SK-N-SH treated with all-trans-retinoic acid at 6 μM for 48 hours (cell line): Measurements from ENCODE around the gene TCTN1.
"Not testable (repeated sequence)": the region's sequence is repeated elsewhere in the genome, so short reads cannot be mapped to it uniquely, and the experiment has no call there.

Experiments used
- ATAC-seq: fragments of 200-7000 bp; cut with Tn5 transposase; 3 replicates; pipeline ENCODE4 v1.9.1; 2020; ENCODE audit warnings: mild to moderate bottlenecking, moderate library complexity
- ARNTL ChIP-seq: fragments of 450-650 bp; formaldehyde crosslinking; IDR thresholded peaks from 2 replicates; pipeline ENCODE4 v1.5.0; 2020; ENCODE audit warnings: low read depth, mild to moderate bottlenecking, moderate library complexity, borderline replicate concordance
- BACH2 ChIP-seq: fragments of 250-450 bp; sonication (Bioruptor Pico); IDR thresholded peaks from 2 replicates; pipeline ENCODE4 v1.9.0; 2021; ENCODE audit warnings: mild to moderate bottlenecking, borderline replicate concordance
- CSDC2 ChIP-seq: fragments of 250-450 bp; sonication (Bioruptor Pico); IDR thresholded peaks from 2 replicates; pipeline ENCODE4 v1.5.0; 2020; ENCODE audit warnings: mild to moderate bottlenecking, moderate library complexity
- GLIS3 ChIP-seq: fragments of 250-450 bp; sonication (Bioruptor Pico); IDR thresholded peaks from 2 replicates; pipeline ENCODE4 v1.5.0; 2020; ENCODE audit warnings: mild to moderate bottlenecking, moderate library complexity
- ISL1 ChIP-seq: fragments of 250-450 bp; sonication (Bioruptor Pico); IDR thresholded peaks from 2 replicates; pipeline ENCODE4 v2.1.2; 2022; ENCODE audit warnings: mild to moderate bottlenecking, moderate library complexity
- OSR1 ChIP-seq: fragments of 250-450 bp; sonication (Bioruptor Pico); IDR thresholded peaks from 2 replicates; pipeline ENCODE4 v1.8.0; 2022; ENCODE audit warnings: moderate library complexity, mild to moderate bottlenecking, inconsistent platforms
- PATZ1 ChIP-seq: fragments of 250-450 bp; sonication (Bioruptor Pico); IDR thresholded peaks from 2 replicates; pipeline ENCODE4 v1.8.0; 2020; ENCODE audit warnings: mild to moderate bottlenecking, moderate library complexity, borderline replicate concordance
- PPARA ChIP-seq: fragments of 250-450 bp; sonication (Bioruptor Pico); IDR thresholded peaks from 2 replicates; pipeline ENCODE4 v1.5.0; 2020; ENCODE audit warnings: mild to moderate bottlenecking, borderline replicate concordance
- RARB ChIP-seq: fragments of 250-450 bp; sonication (Bioruptor Pico); IDR thresholded peaks from 2 replicates; pipeline ENCODE4 v1.8.0; 2021; ENCODE audit warnings: mild to moderate bottlenecking, moderate library complexity
- SNAI2 ChIP-seq: fragments of 250-450 bp; sonication (Bioruptor Pico); IDR thresholded peaks from 2 replicates; pipeline ENCODE4 v1.5.0; 2020; ENCODE audit warnings: mild to moderate bottlenecking, moderate library complexity
- TCF4 ChIP-seq: fragments of 250-450 bp; sonication (Bioruptor Pico); IDR thresholded peaks from 2 replicates; pipeline ENCODE4 v1.8.0; 2021; ENCODE audit warnings: mild to moderate bottlenecking, moderate library complexity, borderline replicate concordance
- TOX ChIP-seq: fragments of 250-450 bp; sonication (Bioruptor Pico); IDR thresholded peaks from 2 replicates; pipeline ENCODE4 v1.8.0; 2021; ENCODE audit warnings: mild to moderate bottlenecking, moderate library complexity, borderline replicate concordance
- ZC3H10 ChIP-seq: fragments of 250-450 bp; sonication (Bioruptor Pico); IDR thresholded peaks from 2 replicates; pipeline ENCODE4 v1.5.1; 2021; ENCODE audit warnings: mild to moderate bottlenecking, moderate library complexity
- ZFP3 ChIP-seq: fragments of 250-450 bp; sonication (Bioruptor Pico); IDR thresholded peaks from 2 replicates; pipeline ENCODE4 v1.5.0; 2020; ENCODE audit warnings: mild to moderate bottlenecking, moderate library complexity
- ZFP30 ChIP-seq: fragments of 450-650 bp; formaldehyde crosslinking; IDR thresholded peaks from 2 replicates; pipeline ENCODE4 v1.5.0; 2022; ENCODE audit warnings: mild to moderate bottlenecking, moderate library complexity
- ZNF565 ChIP-seq: fragments of 450-650 bp; formaldehyde crosslinking; conservative IDR thresholded peaks from 2 replicates; pipeline ENCODE4 v1.5.0; 2020; ENCODE audit warnings: low read depth, mild to moderate bottlenecking, moderate library complexity
- ZNF70 ChIP-seq: fragments of 450-650 bp; formaldehyde crosslinking; IDR thresholded peaks from 2 replicates; pipeline ENCODE4 v1.5.0; 2020; ENCODE audit warnings: mild to moderate bottlenecking, moderate library complexity
- ZNF8 ChIP-seq: fragments of 450-650 bp; formaldehyde crosslinking; IDR thresholded peaks from 2 replicates; pipeline ENCODE4 v1.5.0; 2020; ENCODE audit warnings: mild to moderate bottlenecking, moderate library complexity
- TF ChIP-seq, protein P1 (sequence below): fragments of 250-450 bp; sonication (Bioruptor Pico); IDR thresholded peaks from 2 replicates; pipeline ENCODE4 v1.5.1; 2021; ENCODE audit warnings: mild to moderate bottlenecking, moderate library complexity
- TF ChIP-seq, protein P2 (sequence below): fragments of 250-450 bp; sonication (Bioruptor Pico); IDR thresholded peaks from 2 replicates; pipeline ENCODE4 v1.8.0; 2021; ENCODE audit warnings: low read depth, mild to moderate bottlenecking, moderate library complexity, borderline replicate concordance
- TF ChIP-seq, protein P3 (sequence below): fragments of 250-450 bp; sonication (Bioruptor Pico); IDR thresholded peaks from 2 replicates; pipeline ENCODE4 v1.5.1; 2020; ENCODE audit warnings: low read depth, mild to moderate bottlenecking, moderate library complexity
- TF ChIP-seq, protein P4 (sequence below): fragments of 250-450 bp; sonication (Bioruptor Pico); IDR thresholded peaks from 2 replicates; pipeline ENCODE4 v1.5.0; 2020; ENCODE audit warnings: mild to moderate bottlenecking, moderate library complexity

Gene TCTN1

GRCh38 chr12:110566993-110567392 is 46.9 kb upstream of the TCTN1 start (continued):
- TF ChIP-seq, protein P1, sequence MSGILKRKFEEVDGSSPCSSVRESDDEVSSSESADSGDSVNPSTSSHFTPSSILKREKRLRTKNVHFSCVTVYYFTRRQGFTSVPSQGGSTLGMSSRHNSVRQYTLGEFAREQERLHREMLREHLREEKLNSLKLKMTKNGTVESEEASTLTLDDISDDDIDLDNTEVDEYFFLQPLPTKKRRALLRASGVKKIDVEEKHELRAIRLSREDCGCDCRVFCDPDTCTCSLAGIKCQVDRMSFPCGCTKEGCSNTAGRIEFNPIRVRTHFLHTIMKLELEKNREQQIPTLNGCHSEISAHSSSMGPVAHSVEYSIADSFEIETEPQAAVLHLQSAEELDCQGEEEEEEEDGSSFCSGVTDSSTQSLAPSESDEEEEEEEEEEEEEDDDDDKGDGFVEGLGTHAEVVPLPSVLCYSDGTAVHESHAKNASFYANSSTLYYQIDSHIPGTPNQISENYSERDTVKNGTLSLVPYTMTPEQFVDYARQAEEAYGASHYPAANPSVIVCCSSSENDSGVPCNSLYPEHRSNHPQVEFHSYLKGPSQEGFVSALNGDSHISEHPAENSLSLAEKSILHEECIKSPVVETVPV, result no peak
- no peak for TF ChIP-seq TCF4
- no peak for TF ChIP-seq PATZ1 (CRISPR knock-in tag)

DNA sequence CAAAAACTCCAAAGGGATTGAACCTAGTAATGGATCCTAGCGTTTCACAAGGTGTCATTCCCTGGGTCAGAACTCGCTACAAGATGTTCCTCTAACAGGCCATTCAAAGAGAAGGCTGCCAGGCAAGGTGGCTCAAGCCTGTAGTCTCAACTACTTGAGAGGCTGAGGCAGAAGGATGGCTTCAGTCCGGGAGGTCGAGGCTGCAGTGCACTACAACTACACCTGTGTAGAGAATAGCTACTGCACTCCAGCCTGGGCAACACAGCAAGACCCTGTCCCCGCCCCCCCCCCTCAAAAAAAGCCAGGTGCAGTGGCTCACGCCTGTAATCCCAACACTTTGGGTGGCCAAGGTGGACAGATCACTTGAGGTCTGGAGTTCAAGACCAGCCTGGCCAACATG is 45.2 kb upstream of the TCTN1 start:
- ATAC-seq, result no peak
- TF ChIP-seq ZFP3 (no peak), OSR1 (CRISPR knock-in tag) (no peak), RARB (no peak), ZNF565 (CRISPR knock-in tag) (no peak)
- TF ChIP-seq, protein P2, sequence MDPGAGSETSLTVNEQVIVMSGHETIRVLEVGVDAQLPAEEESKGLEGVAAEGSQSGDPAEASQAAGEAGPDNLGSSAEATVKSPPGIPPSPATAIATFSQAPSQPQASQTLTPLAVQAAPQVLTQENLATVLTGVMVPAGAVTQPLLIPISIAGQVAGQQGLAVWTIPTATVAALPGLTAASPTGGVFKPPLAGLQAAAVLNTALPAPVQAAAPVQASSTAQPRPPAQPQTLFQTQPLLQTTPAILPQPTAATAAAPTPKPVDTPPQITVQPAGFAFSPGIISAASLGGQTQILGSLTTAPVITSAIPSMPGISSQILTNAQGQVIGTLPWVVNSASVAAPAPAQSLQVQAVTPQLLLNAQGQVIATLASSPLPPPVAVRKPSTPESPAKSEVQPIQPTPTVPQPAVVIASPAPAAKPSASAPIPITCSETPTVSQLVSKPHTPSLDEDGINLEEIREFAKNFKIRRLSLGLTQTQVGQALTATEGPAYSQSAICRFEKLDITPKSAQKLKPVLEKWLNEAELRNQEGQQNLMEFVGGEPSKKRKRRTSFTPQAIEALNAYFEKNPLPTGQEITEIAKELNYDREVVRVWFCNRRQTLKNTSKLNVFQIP (CRISPR knock-in tag), result no peak

DNA sequence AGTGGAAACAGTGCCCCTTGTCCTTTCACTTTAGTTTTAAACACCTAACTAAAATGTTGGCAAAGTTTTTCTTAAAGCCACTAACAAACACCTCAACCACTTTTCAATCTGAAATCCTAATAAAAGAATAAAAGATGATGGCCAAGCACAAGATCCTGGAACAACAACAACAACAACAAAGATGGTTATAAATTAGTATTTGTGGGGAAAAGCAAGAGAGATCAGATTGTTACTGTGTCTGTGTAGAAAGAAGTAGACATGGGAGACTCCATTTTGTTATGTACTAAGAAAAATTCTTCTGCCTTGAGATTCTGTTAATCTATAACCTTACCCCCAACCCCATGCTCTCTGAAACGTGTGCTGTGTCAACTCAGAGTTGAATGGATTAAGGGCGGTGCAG is 44.1 kb upstream of the TCTN1 start:
- ATAC-seq, result not testable (repeated sequence)

- ATAC-seq, result not testable (repeated sequence)
Observed at GRCh38 chr12:110570798-110571197, 43.1 kb upstream of the TCTN1 start.

GRCh38 chr12:110574044-110574443 is 39.9 kb upstream of the TCTN1 start:
- ATAC-seq, result no peak
- TF ChIP-seq RARB (no peak), ZC3H10 (CRISPR knock-in tag) (no peak), ZNF70 (CRISPR knock-in tag) (no peak), PPARA (no peak), PATZ1 (CRISPR knock-in tag) (no peak), ZNF8 (CRISPR knock-in tag) (no peak), GLIS3 (CRISPR knock-in tag) (no peak), TCF4 (no peak), OSR1 (CRISPR knock-in tag) (no peak), ARNTL (CRISPR knock-in tag) (no peak), ISL1 (CRISPR knock-in tag) (no peak), BACH2 (CRISPR knock-in tag) (no peak), TOX (CRISPR knock-in tag) (no peak), ZFP3 (no peak), ZFP30 (CRISPR knock-in tag) (no peak), SNAI2 (CRISPR knock-in tag) (no peak), CSDC2 (no peak)
- TF ChIP-seq, protein P2 (CRISPR knock-in tag), result no peak
- TF ChIP-seq, protein P3, sequence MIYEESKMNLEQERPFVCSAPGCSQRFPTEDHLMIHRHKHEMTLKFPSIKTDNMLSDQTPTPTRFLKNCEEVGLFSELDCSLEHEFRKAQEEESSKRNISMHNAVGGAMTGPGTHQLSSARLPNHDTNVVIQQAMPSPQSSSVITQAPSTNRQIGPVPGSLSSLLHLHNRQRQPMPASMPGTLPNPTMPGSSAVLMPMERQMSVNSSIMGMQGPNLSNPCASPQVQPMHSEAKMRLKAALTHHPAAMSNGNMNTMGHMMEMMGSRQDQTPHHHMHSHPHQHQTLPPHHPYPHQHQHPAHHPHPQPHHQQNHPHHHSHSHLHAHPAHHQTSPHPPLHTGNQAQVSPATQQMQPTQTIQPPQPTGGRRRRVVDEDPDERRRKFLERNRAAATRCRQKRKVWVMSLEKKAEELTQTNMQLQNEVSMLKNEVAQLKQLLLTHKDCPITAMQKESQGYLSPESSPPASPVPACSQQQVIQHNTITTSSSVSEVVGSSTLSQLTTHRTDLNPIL (CRISPR knock-in tag), result no peak
- TF ChIP-seq, protein P4, sequence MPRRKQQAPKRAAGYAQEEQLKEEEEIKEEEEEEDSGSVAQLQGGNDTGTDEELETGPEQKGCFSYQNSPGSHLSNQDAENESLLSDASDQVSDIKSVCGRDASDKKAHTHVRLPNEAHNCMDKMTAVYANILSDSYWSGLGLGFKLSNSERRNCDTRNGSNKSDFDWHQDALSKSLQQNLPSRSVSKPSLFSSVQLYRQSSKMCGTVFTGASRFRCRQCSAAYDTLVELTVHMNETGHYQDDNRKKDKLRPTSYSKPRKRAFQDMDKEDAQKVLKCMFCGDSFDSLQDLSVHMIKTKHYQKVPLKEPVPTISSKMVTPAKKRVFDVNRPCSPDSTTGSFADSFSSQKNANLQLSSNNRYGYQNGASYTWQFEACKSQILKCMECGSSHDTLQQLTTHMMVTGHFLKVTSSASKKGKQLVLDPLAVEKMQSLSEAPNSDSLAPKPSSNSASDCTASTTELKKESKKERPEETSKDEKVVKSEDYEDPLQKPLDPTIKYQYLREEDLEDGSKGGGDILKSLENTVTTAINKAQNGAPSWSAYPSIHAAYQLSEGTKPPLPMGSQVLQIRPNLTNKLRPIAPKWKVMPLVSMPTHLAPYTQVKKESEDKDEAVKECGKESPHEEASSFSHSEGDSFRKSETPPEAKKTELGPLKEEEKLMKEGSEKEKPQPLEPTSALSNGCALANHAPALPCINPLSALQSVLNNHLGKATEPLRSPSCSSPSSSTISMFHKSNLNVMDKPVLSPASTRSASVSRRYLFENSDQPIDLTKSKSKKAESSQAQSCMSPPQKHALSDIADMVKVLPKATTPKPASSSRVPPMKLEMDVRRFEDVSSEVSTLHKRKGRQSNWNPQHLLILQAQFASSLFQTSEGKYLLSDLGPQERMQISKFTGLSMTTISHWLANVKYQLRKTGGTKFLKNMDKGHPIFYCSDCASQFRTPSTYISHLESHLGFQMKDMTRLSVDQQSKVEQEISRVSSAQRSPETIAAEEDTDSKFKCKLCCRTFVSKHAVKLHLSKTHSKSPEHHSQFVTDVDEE (CRISPR knock-in tag), result no peak

GRCh38 chr12:110574717-110575230 is 39.2 kb upstream of the TCTN1 start:
- not testable (repeated sequence) for ATAC-seq
